HepG2 (cell line): Measurements from ENCODE around the gene RNASE12. TPM values are rescaled to one million over a fixed set of nuclear protein-coding genes. Genes with fewer than 3 reads are reported as not detected.

Experiments
- BCLAF1 ChIP-seq: fragments of 450-650 bp; IDR thresholded peaks from 2 replicates; pipeline ENCODE4 v1.6.1; 2017; ENCODE audit warnings: mild to moderate bottlenecking
- FOXK1 ChIP-seq: sonication (generic); formaldehyde crosslinking; IDR thresholded peaks from 2 replicates; pipeline ENCODE4 v1.4.0; 2020; ENCODE audit warnings: low read depth, missing genetic modification reagents, borderline replicate concordance
- HNRNPLL ChIP-seq: fragments of 200-400 bp; formaldehyde crosslinking; IDR thresholded peaks from 2 replicates; pipeline ENCODE4 v1.6.1; 2017; ENCODE audit warnings: mild to moderate bottlenecking, low read depth, low read length; ENCODE audit not compliant: poor library complexity, severe bottlenecking
- KDM4B ChIP-seq: sonication (generic); formaldehyde crosslinking; IDR thresholded peaks from 2 replicates; pipeline ENCODE4 v1.4.0; 2020; ENCODE audit warnings: missing genetic modification reagents
- LCORL ChIP-seq, 2 experiments: fragments of 450-650 bp in 1 of 2; sonication (generic) in 1 of 2; formaldehyde crosslinking in 1 of 2; IDR thresholded peaks; 2 replicates each; pipeline versions ENCODE4 v1.5.0 to v1.6.1; 2017 to 2020; ENCODE audit warnings: antibody characterized with exemption in 1 of 2, missing genetic modification reagents in 1 of 2
- ZNF280B ChIP-seq: sonication (generic); formaldehyde crosslinking; IDR thresholded peaks from 2 replicates; pipeline ENCODE4 v1.5.0; 2020; ENCODE audit warnings: missing genetic modification reagents, mild to moderate bottlenecking, borderline replicate concordance
- ZNF326 ChIP-seq: sonication (generic); formaldehyde crosslinking; IDR thresholded peaks from 2 replicates; pipeline ENCODE4 v1.4.0; 2020; ENCODE audit warnings: missing genetic modification reagents, borderline replicate concordance
- ZNF367 ChIP-seq: sonication (generic); formaldehyde crosslinking; IDR thresholded peaks from 2 replicates; pipeline ENCODE4 v1.4.0; 2020; ENCODE audit warnings: missing genetic modification reagents, borderline replicate concordance
- ZNF552 ChIP-seq: sonication (generic); formaldehyde crosslinking; IDR thresholded peaks from 2 replicates; pipeline ENCODE4 v1.9.0; 2022; ENCODE audit warnings: missing genetic modification reagents, mild to moderate bottlenecking, borderline replicate concordance
- ZNF678 ChIP-seq: sonication (generic); formaldehyde crosslinking; IDR thresholded peaks from 2 replicates; pipeline ENCODE4 v1.4.0; 2020; ENCODE audit warnings: mild to moderate bottlenecking, missing genetic modification reagents
- ZNF75D ChIP-seq: sonication (generic); formaldehyde crosslinking; IDR thresholded peaks from 2 replicates; pipeline ENCODE4 v1.8.1; 2023; ENCODE audit warnings: missing genetic modification reagents, mild to moderate bottlenecking, borderline replicate concordance
- polyA plus RNA-seq, 8 experiments: library from polyadenylated mRNA; depleted of rRNA in 3 of 8; stranded (reverse) in 7 of 8; unstranded in 1 of 8; fragments of >200 nt; fragmentation: Illumina TruSeq in 4 of 8; extraction: Trizol in 4 of 8; gene quantifications; 2 replicates each; pipeline versions ENCODE4 v1.2.1 to v1.2.3, GENCODE V29; 2011 to 2016; ENCODE audit warnings: low read depth in 4 of 8, missing spikeins in 1 of 8, mixed read lengths in 1 of 8; ENCODE audit not compliant: insufficient read depth in 1 of 8
- total RNA-seq, 5 experiments: library from RNA; depleted of rRNA; stranded (reverse); fragments of >200 nt; fragmentation: Illumina TruSeq; extraction: Trizol; gene quantifications; 2 replicates each; pipeline ENCODE4 v1.2.3, GENCODE V29; 2016; ENCODE audit warnings: low read depth in 1 of 5
- TF ChIP-seq, protein P1 (sequence below): sonication (generic); formaldehyde crosslinking; IDR thresholded peaks from 2 replicates; pipeline ENCODE4 v1.5.0; 2020; ENCODE audit warnings: mild to moderate bottlenecking, low read depth, missing genetic modification reagents, borderline replicate concordance
- TF ChIP-seq, protein P2 (sequence below): sonication (generic); formaldehyde crosslinking; IDR thresholded peaks from 2 replicates; pipeline ENCODE4 v1.5.0; 2020; ENCODE audit warnings: mild to moderate bottlenecking, missing genetic modification reagents, borderline replicate concordance
- TF ChIP-seq, protein P3 (sequence below): sonication (generic); formaldehyde crosslinking; IDR thresholded peaks from 2 replicates; pipeline ENCODE4 v1.4.0; 2020; ENCODE audit warnings: missing genetic modification reagents, borderline replicate concordance

RNASE12 gene
- total and polyA plus RNA-seq, 2 of the 13 experiments (the other 11 are each of a cell fraction or from before 2014, with no cell fraction given) = not detected

GRCh38 chr14:20632831-20633691 lies 41.9 kb upstream of the RNASE12 start (continued):
- TF ChIP-seq HNRNPLL (peak; percentile 56), LCORL (IDR thresholded peaks at IDR 0.05) (no peak), LCORL (CRISPR knock-in tag; IDR thresholded peaks at IDR 0.05) (peak; percentile 60; the same call in 1 of the 2 replicates), ZNF552 (CRISPR knock-in tag) (0 out of 2 replicates have a peak, but pooled peaks have one; percentile 26), ZNF367 (CRISPR knock-in tag) (no peak), ZNF326 (no peak), ZNF75D (CRISPR knock-in tag) (no peak), ZNF678 (CRISPR knock-in tag) (no peak), KDM4B (CRISPR knock-in tag) (no peak), ZNF280B (CRISPR knock-in tag) (no peak), FOXK1 (CRISPR knock-in tag) (no peak), BCLAF1 (no peak)
- TF ChIP-seq, protein P1, sequence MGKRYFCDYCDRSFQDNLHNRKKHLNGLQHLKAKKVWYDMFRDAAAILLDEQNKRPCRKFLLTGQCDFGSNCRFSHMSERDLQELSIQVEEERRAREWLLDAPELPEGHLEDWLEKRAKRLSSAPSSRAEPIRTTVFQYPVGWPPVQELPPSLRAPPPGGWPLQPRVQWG (CRISPR knock-in tag) = no peak
- TF ChIP-seq, protein P2, sequence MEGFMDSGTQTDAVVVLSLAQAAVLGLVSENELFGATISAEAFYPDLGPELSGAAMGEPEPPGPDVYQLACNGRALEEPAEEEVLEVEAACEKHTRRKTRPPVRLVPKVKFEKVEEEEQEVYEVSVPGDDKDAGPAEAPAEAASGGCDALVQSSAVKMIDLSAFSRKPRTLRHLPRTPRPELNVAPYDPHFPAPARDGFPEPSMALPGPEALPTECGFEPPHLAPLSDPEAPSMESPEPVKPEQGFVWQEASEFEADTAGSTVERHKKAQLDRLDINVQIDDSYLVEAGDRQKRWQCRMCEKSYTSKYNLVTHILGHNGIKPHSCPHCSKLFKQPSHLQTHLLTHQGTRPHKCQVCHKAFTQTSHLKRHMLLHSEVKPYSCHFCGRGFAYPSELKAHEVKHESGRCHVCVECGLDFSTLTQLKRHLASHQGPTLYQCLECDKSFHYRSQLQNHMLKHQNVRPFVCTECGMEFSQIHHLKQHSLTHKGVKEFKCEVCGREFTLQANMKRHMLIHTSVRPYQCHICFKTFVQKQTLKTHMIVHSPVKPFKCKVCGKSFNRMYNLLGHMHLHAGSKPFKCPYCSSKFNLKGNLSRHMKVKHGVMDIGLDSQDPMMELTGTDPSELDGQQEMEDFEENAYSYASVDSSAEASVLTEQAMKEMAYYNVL (CRISPR knock-in tag) = peak; percentile 24; the same call in 1 of the 2 replicates
- TF ChIP-seq, protein P3, sequence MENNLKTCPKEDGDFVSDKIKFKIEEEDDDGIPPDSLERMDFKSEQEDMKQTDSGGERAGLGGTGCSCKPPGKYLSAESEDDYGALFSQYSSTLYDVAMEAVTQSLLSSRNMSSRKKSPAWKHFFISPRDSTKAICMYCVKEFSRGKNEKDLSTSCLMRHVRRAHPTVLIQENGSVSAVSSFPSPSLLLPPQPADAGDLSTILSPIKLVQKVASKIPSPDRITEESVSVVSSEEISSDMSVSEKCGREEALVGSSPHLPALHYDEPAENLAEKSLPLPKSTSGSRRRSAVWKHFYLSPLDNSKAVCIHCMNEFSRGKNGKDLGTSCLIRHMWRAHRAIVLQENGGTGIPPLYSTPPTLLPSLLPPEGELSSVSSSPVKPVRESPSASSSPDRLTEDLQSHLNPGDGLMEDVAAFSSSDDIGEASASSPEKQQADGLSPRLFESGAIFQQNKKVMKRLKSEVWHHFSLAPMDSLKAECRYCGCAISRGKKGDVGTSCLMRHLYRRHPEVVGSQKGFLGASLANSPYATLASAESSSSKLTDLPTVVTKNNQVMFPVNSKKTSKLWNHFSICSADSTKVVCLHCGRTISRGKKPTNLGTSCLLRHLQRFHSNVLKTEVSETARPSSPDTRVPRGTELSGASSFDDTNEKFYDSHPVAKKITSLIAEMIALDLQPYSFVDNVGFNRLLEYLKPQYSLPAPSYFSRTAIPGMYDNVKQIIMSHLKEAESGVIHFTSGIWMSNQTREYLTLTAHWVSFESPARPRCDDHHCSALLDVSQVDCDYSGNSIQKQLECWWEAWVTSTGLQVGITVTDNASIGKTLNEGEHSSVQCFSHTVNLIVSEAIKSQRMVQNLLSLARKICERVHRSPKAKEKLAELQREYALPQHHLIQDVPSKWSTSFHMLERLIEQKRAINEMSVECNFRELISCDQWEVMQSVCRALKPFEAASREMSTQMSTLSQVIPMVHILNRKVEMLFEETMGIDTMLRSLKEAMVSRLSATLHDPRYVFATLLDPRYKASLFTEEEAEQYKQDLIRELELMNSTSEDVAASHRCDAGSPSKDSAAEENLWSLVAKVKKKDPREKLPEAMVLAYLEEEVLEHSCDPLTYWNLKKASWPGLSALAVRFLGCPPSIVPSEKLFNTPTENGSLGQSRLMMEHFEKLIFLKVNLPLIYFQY = no peak
